Sigmoid colon (tissue), 3 donors: ENCODE measurements around the gene ACMSD.

Source experiments
- CTCF ChIP-seq, 4 experiments: fragments of 450-650 bp in 3 of 4; fragments of 200-600 bp in 1 of 4; IDR thresholded peaks; one replicate each; pipeline ENCODE4 v1.5.1; 2016 to 2019; ENCODE audit warnings: antibody characterized with exemption in 4 of 4, mild to moderate bottlenecking in 3 of 4, moderate library complexity in 2 of 4
- POLR2A ChIP-seq, 2 donors: fragments of 450-650 bp; IDR thresholded peaks; one replicate each; pipeline ENCODE4 v1.6.1; 2016; ENCODE audit warnings: antibody characterized with exemption in 2 of 2, mild to moderate bottlenecking in 2 of 2, moderate library complexity in 2 of 2

GRCh38 chr2:134883552-134884293 is 45.3 kb downstream of the ACMSD start:
- TF ChIP-seq POLR2A (IDR thresholded peaks at IDR 0.05) (no peak), CTCF (IDR thresholded peaks at IDR 0.05) (no peak)
